AML-193 (cell line): ENCODE results near the gene MIS18A.

Experiments used
- DNase-seq, 2 experiments: peaks; one replicate each; lab custom pipeline; 2025; lab: John Stamatoyannopoulos, UW

Gene MIS18A

DNA sequence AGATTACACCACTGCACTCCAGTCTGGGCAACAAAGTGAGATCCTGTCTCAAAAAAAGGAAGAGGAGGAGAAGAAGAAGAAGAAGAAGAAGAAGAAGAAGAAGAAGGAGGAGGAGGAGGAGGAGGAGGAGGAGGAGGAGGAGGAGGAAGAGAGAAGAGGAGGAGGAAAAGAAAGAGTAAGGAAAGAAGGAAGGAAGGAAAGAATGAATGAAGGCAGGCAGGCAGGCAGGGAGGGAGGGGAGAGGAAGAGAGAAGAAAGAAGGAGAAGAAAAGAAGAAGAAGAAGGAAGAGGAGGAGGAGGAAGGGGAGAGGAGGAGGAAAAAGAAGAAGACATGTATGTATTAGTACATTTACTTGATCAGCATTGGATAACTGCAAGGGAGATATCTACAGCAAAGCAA lies 26.7 kb downstream of the MIS18A start:
- DNase-seq = no peak

GRCh38 chr21:32249511-32250280 lies 29.2 kb downstream of the MIS18A start:
- no peak for DNase-seq

- no peak for DNase-seq
Observed at GRCh38 chr21:32248571-32249461, 30.0 kb downstream of the MIS18A start.

DNA sequence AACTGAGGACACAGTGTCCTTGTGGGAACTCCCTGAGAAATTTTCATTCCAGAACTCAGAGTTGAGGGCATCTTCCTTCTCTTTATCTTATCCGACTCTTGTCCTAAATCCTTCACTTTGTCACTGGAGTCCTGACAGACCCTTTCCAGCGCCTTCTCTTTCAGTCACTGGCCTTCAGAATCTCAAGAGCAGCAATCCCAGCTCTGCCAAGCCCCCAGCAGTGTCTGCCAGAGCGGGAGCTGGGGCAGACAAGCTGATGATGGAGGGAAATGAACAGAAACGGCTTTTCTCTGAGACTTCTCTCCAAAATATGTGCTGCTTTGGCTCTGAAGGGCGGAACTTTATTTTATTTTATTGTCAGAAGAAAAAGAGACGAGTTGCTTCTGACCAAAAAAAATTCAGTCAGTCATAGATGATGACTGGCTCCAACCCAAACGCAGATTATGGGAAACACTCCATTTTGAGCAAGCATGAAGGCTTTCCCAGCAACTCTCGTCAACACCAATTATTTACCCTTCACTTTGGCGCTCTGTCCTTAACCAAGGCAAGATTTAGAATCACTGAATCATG lies 32.2 kb downstream of the MIS18A start:
- DNase-seq = no peak

- DNase-seq = no peak
Observed at GRCh38 chr21:32245971-32246370, 32.9 kb downstream of the MIS18A start.

GRCh38 chr21:32240851-32241687 lies 37.8 kb downstream of the MIS18A start:
- DNase-seq = no peak

GRCh38 chr21:32239551-32239950 lies 39.3 kb downstream of the MIS18A start:
- no peak for DNase-seq

GRCh38 chr21:32238063-32238462 lies 40.8 kb downstream of the MIS18A start:
- DNase-seq = no peak

- no peak for DNase-seq
Observed at GRCh38 chr21:32237021-32237420, 41.8 kb downstream of the MIS18A start.

DNA sequence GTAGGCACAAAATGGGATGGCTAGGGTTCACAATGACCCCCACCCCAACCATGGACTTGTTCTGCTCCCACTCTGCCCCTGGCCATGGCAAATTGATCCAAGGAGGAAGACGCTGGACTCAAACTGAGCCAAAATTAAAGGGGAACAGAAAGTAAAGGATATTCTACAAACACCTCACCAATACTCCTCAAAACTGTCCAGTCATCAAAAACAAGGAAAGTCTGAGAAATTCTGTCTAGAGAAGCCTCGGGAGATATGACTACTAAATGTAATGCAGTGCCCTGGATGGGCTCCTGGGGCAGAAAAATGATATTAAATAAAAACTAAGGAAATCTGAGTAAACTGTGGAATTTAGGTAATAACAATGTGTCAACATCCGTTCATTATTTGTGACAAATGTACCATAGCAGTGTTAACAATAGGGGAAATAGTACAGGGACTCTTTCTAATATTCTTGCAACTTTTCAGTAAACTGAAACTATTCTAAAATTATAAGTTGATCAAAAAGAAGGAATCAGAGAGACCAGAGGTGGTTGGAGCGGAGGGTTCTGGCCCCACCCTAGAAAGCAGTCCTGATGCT lies 45.0 kb downstream of the MIS18A start:
- no peak for DNase-seq

GRCh38 chr21:32233055-32233546 lies 45.7 kb downstream of the MIS18A start:
- no peak for DNase-seq

DNA sequence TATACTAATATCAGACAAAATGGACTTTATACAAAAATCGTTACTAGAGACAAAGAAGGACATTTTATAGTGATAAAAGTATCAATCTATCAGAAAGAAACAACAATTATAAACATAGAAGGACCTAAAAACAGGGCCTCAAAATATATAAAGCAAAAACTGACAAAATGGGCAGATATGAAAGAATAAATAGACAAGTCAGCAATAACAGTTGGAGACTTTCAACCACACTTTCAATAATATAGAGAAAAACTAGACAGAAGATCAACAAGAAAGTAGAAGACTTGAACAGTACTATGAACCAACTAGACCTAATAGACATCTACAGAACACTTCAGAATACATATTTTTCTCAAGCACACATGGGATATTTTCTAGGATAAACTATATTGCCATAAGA lies 52.4 kb downstream of the MIS18A start:
- no peak for DNase-seq
